OCI-LY7 (cell line): Measurements from ENCODE around the gene TSR1. TPM values are rescaled to one million over a fixed set of nuclear protein-coding genes. Genes with fewer than 3 reads are reported as not detected.

Experiments used
- Bru-seq: library from RNA; stranded (reverse); fragments of 400-500 nt; gene quantifications from one replicate; lab custom pipeline; 2021; lab: Mats Ljungman, UMichigan
- BruChase-seq, 2 experiments: library from RNA; stranded (reverse); fragments of 400-500 nt; gene quantifications; one replicate each; lab custom pipeline; 2021; lab: Mats Ljungman, UMichigan
- BruUV-seq: library from RNA; stranded (reverse); fragments of 400-500 nt; replicated peaks from 2 replicates; lab custom pipeline; 2021; lab: Mats Ljungman, UMichigan
- CTCF ChIA-PET: fragments of 300-600 bp; sonication (Branson Sonifier 250); formaldehyde crosslinking; loops from one replicate; lab custom pipeline; 2022; ENCODE audit warnings: antibody characterized with exemption; ENCODE audit not compliant: unreplicated experiment; lab: Charles Lee
- POLR2A ChIA-PET: fragments of 300-600 bp; sonication (Branson Sonifier 250); formaldehyde crosslinking; loops from one replicate; lab custom pipeline; 2022; ENCODE audit warnings: antibody characterized with exemption; lab: Charles Lee
- DNase-seq: peaks from one replicate; pipeline ENCODE4 v3.0.0-alpha.2; 2015; ENCODE audit warnings: low spot score
- H2AFZ ChIP-seq: fragments of 200-600 bp; sonication (generic), shearing (Covaris generic); 2 replicates; pipeline ENCODE4 v1.6.1; 2014; ENCODE audit warnings: mild to moderate bottlenecking, antibody characterized with exemption, low read length, moderate library complexity
- H3K27ac ChIP-seq: fragments of 200-600 bp; sonication (generic); 2 replicates; pipeline ENCODE4 v1.5.1; 2014; ENCODE audit warnings: mixed run types, low read depth, mild to moderate bottlenecking, moderate library complexity, low read length, inconsistent platforms; ENCODE audit not compliant: poor library complexity, severe bottlenecking
- H3K36me3 ChIP-seq: fragments of 200-600 bp; sonication (generic); 2 replicates; pipeline ENCODE4 v1.6.1; 2014; ENCODE audit warnings: mild to moderate bottlenecking, antibody characterized with exemption, low read length, moderate library complexity, mixed read lengths; ENCODE audit not compliant: insufficient read depth
- H3K4me1 ChIP-seq: fragments of 200-600 bp; sonication (generic); 2 replicates; pipeline ENCODE4 v1.5.1; 2014; ENCODE audit warnings: mild to moderate bottlenecking, low read length; ENCODE audit not compliant: insufficient read depth, poor library complexity, severe bottlenecking
- H3K4me2 ChIP-seq: fragments of 200-600 bp; sonication (generic); 2 replicates; pipeline ENCODE4 v1.6.1; 2014; ENCODE audit warnings: mild to moderate bottlenecking, low read length
- H3K4me3 ChIP-seq: fragments of 200-600 bp; sonication (generic); 2 replicates; pipeline ENCODE4 v1.5.1; 2014; ENCODE audit warnings: mild to moderate bottlenecking, low read depth, low read length; ENCODE audit not compliant: poor library complexity, severe bottlenecking
- H3K79me2 ChIP-seq: fragments of 200-600 bp; sonication (generic); 2 replicates; pipeline ENCODE4 v1.6.1; 2016; ENCODE audit warnings: low read depth, mild to moderate bottlenecking, low read length, moderate library complexity, mixed read lengths; ENCODE audit not compliant: insufficient read depth
- H3K9me2 ChIP-seq: fragments of 200-600 bp; sonication (generic); 2 replicates; pipeline ENCODE4 v1.6.1; 2016; ENCODE audit warnings: mild to moderate bottlenecking, low read length, mixed read lengths; ENCODE audit not compliant: insufficient read depth
- H3K9me3 ChIP-seq: fragments of 200-600 bp; sonication (generic); 2 replicates; pipeline ENCODE4 v1.6.1; 2014; ENCODE audit warnings: mild to moderate bottlenecking, mixed run types, low read length, mixed read lengths
- H4K20me1 ChIP-seq: fragments of 200-600 bp; sonication (generic); 2 replicates; pipeline ENCODE4 v1.6.1; 2014; ENCODE audit warnings: mild to moderate bottlenecking, antibody characterized with exemption, low read length, moderate library complexity, mixed read lengths; ENCODE audit not compliant: insufficient read depth
- EZH2phosphoT487 ChIP-seq: fragments of 200-600 bp; sonication (generic); IDR thresholded peaks from 2 replicates; pipeline ENCODE4 v1.6.1; 2018; ENCODE audit warnings: low read depth, borderline replicate concordance, mild to moderate bottlenecking, mixed run types, antibody characterized with exemption, low read length, moderate library complexity, mixed read lengths
- intact Hi-C: fragments of 100-400 bp; cut with micrococcal nuclease; formaldehyde crosslinking; loops from one replicate; pipeline ENCODE4 v1.10.0; 2022; ENCODE audit not compliant: unreplicated experiment
- long read RNA-seq: library from polyadenylated mRNA; stranded (forward); transcript quantifications from one replicate; pipeline ENCODE4 v2.0.0, GENCODE V29; 2022
- total RNA-seq, 2 experiments: library from RNA; depleted of rRNA in 1 of 2; stranded (reverse); fragments of >200 nt in 1 of 2; shearing (Covaris generic) in 1 of 2; gene quantifications; 2 replicates each; pipeline ENCODE4 v1.2.3, GENCODE V29; 2014 to 2022
- TF ChIP-seq, protein P1 (sequence below): fragments of 200-600 bp; sonication (generic); conservative IDR thresholded peaks from 2 replicates; pipeline ENCODE4 v1.5.1; 2014; ENCODE audit warnings: mild to moderate bottlenecking, antibody characterized with exemption, low read length, moderate library complexity, mixed read lengths

Gene TSR1
- total RNA-seq (2014; rRNA removed; shearing (Covaris generic)) (71.4 and 85.8 TPM in 2 replicates), total RNA-seq (2022) (48.1 and 58.7 TPM in 2 replicates), Bru-seq, nascent RNA (percentile 94 among the genes with signal in this experiment), BruChase-seq, experiment 1, labeled RNA remaining after a 6-hour chase (percentile 95 among the genes with signal in this experiment), BruChase-seq, experiment 2, labeled RNA remaining after a 2-hour chase (percentile 96 among the genes with signal in this experiment)
- long read RNA-seq, full-length matches to known transcripts: 51 of 96 reads
- long read RNA-seq, partial matches to known transcripts: 23 of 96 reads
- long read RNA-seq, other reads (novel, unspliced or antisense): 22 of 96 reads

DNA sequence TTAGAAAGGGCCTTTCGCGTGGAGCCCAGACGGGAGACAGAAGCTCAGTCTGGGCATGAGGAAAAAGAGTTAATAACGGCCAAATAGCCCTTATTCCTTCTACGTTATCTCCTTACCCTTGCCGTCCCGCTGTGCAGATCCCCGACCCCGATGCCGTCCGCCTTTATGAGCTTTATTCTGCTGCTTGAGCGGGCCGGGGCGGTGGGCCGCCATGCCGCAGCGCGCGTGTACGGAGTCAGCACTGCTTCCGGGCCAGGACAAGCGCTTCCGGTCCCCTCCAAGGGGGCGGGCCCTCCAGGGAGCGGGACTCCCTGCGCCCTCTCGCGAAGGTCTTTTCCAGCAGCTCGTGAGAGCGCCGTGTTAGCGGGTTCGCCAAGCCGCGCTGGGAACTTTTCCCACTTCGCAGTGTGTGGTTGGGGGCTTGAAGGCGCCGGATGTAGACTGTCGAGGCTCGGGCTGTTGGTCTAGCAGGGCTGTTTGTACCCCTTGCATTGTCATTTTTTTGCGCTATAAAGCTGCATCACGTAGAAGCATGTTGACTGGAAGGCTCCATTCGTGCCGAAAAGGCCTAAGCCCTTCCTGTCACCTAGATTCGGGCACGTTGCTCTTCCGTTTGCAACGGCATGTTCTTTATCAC is at the start of gene TSR1:
TSR1 (minus strand) TSS at position 243 of the 637 bp plus-strand sequence; CDS start at position 213, 30 bp downstream.
- Histone ChIP-seq H3K4me3 (peak within 1 kb of the TSS; percentile 95), H3K4me2 (peak within 1 kb of the TSS; percentile 97), H4K20me1 (peaks cover 10% of the 10 kb centered on the region; the same call in 1 of the 2 replicates), H2AFZ (peak within 1 kb of the TSS; percentile 68), H3K79me2 (peaks cover 43% of the 10 kb centered on the region), H3K27ac (peak within 1 kb of the TSS; percentile 78), H3K9me3 (no peaks in the 10 kb centered on the region), H3K36me3 (peaks cover 47% of the 10 kb centered on the region), H3K4me1 (peaks cover 32% of the 10 kb centered on the region), H3K9me2 (no peaks in the 10 kb centered on the region)
- DNase-seq: peak; percentile 93
- TF ChIP-seq, protein P1, sequence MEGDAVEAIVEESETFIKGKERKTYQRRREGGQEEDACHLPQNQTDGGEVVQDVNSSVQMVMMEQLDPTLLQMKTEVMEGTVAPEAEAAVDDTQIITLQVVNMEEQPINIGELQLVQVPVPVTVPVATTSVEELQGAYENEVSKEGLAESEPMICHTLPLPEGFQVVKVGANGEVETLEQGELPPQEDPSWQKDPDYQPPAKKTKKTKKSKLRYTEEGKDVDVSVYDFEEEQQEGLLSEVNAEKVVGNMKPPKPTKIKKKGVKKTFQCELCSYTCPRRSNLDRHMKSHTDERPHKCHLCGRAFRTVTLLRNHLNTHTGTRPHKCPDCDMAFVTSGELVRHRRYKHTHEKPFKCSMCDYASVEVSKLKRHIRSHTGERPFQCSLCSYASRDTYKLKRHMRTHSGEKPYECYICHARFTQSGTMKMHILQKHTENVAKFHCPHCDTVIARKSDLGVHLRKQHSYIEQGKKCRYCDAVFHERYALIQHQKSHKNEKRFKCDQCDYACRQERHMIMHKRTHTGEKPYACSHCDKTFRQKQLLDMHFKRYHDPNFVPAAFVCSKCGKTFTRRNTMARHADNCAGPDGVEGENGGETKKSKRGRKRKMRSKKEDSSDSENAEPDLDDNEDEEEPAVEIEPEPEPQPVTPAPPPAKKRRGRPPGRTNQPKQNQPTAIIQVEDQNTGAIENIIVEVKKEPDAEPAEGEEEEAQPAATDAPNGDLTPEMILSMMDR: peak; percentile 48; the same call in 1 of the 2 replicates
- no peak for TF ChIP-seq EZH2phosphoT487
- intact Hi-C loops: loop anchor here (2.0 to 5.0 kb wide), 2 partner anchors 64 to 284 kb away; partner anchors contain the start of gene MNT
- ChIA-PET POLR2A (interaction anchor here (0.5 to 2.6 kb wide), 8 partner anchors 12 to 620 kb away, joined by 3 to 7 read pairs (median 4); partner anchors contain the start of gene PAFAH1B1), CTCF (interaction anchor here (0.6 to 1.1 kb wide), 2 partner anchors 46 to 1577 kb away, joined by 3 to 5 read pairs; no protein-coding TSS in a partner anchor)
- BruUV-seq: no TSS peak

DNA sequence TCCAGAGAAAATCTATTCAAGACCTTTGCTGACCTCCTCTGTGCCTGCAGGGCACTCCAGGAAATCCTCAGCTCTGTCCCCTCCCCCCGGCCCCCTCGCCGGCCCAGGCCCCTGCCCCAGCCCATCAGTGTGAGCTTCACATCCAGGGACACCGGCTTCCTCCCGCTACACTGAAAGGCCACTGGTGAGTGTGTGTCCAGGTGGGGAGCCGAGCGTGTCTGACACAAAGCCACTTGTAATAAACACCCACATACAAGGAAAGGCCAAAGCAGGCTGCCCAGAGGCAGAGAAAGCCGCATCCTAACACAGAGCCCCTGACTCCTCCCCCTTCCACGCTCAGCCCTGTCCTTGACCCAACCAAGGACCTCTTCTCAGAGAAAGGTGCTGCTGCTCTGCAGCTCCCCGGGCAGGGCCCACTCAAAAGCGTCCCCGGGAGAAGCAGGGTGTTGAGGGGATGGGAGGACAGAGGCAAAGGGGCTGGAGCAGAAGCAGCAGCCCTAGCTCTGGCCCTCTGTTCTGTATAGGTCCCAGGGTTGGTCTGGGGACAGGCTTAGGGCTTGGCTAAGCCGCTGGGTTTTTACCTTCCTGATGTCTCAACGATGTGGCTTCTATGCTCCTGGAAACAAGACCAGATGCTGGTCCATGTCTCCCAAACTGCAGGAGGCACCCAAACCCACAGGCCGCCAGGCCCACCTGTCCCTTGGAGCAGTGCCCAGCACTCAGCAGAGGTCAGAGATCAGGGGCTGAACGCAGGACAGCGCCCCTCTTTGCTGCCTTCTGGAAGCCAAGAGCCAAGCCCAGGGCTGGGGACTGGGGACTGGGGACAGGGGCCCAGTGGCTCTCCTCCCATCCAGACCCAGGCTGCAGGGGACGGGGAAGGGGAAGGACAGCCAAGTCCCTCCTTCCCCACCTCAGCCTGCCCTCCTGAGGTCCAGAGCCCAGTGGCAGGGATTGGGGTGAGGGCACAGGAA is 49.3 kb upstream of the TSR1 start:
- Histone ChIP-seq H3K36me3 (peaks cover 5% of the 10 kb centered on the region; the same call in 1 of the 2 replicates), H3K9me3 (no peaks in the 10 kb centered on the region), H3K27ac (no peak overlapping the region), H2AFZ (no peak overlapping the region), H3K79me2 (no peaks in the 10 kb centered on the region), H3K4me3 (no peak overlapping the region), H3K4me2 (no peak overlapping the region), H4K20me1 (no peaks in the 10 kb centered on the region), H3K4me1 (peaks cover 5% of the 10 kb centered on the region), H3K9me2 (no peaks in the 10 kb centered on the region)
- intact Hi-C loops: no loop called here
- no TSS peak for BruUV-seq
- ChIA-PET POLR2A (interaction anchor here (0.5 kb wide), 1 partner anchor 547 kb away, joined by 7 read pairs; no protein-coding TSS in a partner anchor), CTCF (no interaction called here)
- TF ChIP-seq EZH2phosphoT487: no peak
- TF ChIP-seq, protein P1: no peak
- DNase-seq: no peak
